ENCODE data around the gene KIF20B. TPM values are rescaled to one million over a fixed set of nuclear protein-coding genes. Genes with fewer than 3 reads are reported as not detected.

KIF20B gene
- total and polyA plus RNA-seq, 2 of the 8 experiments (the other 6 are each of a cell fraction or from before 2014, with no cell fraction given), result 4.5 to 72.0 TPM

- TF ChIP-seq YY1 (IDR thresholded peaks at IDR 0.05; ENCODE audit: low read depth, low read length) (no peak), KDM1A (IDR thresholded peaks at IDR 0.05; ENCODE audit: borderline replicate concordance, low read length) (no peak), USF2 (IDR thresholded peaks at IDR 0.05; ENCODE audit: low read length) (no peak)
These were observed 107.5 kb downstream of the KIF20B start (continued) for GRCh38 chr10:89808842-89809241.
